HG02642 (cell line): ENCODE measurements around the gene PDPN.
A peak's percentile ranks its signal among the peaks of the same experiment; 100 is the strongest.

Experiments used
- ATAC-seq: cut with Tn5 transposase; IDR thresholded peaks from one replicate; pipeline ENCODE4 v1.9.1; 2021; ENCODE audit warnings: mild to moderate bottlenecking; ENCODE audit not compliant: unreplicated experiment, poor library complexity

The PDPN gene

GRCh38 chr1:13616234-13616633 is 32.6 kb downstream of the PDPN start:
- ATAC-seq, result no peak

DNA sequence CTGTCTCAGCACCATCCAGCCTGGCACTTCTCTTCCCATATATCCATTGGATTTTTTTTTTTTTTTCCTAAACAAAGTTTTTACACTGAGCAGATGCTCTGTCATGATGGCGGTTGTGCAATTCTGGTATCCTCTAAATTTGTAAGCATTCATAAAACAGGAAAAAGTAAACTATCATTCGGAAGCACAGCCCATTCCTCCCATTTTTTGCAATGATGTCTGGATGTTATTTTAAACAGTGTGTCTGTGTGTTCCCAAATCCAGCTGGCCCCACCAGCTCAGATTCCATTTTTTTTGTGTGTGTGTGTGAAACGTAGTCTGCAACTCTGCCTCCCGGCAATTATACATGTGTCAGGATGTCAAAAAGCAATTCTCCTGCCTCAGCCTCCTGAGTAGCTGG is 33.5 kb downstream of the PDPN start:
- ATAC-seq, result no peak

- ATAC-seq, result no peak
These were observed 34.1 kb downstream of the PDPN start for GRCh38 chr1:13617773-13618172.

DNA sequence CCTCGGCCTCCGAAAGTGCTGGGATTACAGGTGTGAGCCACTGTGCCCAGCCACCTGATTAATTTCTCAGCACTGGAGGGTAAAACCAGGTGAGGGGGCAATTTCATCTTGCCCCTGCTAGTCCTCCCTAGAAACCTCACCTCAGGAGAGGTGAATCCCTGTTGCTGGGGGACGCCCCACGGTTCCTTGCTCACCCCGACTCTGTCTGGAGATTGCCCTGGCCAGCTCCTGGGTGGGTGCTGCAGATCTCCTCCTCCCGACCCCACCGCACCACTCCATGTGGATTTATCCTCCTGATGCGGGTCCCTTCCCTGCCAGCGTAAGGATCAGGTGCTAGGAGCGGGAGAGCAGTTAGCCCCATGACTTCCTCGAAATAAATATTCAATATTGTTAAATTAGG is 34.9 kb downstream of the PDPN start:
- ATAC-seq, result no peak

- no peak for ATAC-seq
These were observed 36.3 kb downstream of the PDPN start for GRCh38 chr1:13619909-13620308.

- no peak for ATAC-seq
These were observed 37.2 kb downstream of the PDPN start for GRCh38 chr1:13620825-13621224.

- ATAC-seq, result no peak
These were observed 38.8 kb downstream of the PDPN start for GRCh38 chr1:13622446-13622845.

DNA sequence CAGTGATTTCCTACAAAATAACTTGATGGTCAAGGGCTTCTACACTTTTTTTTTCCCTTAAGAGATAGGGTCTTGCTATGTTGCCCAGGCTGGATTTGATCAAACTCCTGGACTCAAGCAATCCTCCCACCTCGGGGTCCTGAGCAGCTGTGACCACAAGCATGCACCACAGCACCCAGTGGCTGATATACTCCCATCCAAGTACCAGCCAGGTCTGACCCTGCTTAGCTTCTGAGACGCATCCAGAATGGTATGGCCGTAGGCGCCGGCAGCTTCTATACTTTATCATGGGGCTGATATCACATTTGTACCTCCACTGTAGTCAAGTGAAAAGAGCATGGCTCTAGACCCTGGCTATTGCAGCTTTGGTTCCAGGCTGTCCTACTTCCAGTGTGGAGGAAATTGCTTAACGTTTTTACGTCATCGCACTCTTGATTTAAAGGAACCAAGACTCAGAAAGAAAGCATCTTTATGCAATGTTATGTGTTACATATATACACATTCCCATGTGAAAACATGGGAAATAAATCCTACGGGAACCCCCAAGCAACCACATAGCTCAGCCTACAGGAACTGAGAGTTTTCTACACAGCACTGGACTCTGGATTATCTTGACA is 39.5 kb downstream of the PDPN start:
- no peak for ATAC-seq

GRCh38 chr1:13624526-13624925 is 40.9 kb downstream of the PDPN start:
- ATAC-seq, result no peak

- no peak for ATAC-seq
These were observed 43.5 kb downstream of the PDPN start for GRCh38 chr1:13627127-13627526.

- ATAC-seq, result no peak
These were observed 44.6 kb downstream of the PDPN start for GRCh38 chr1:13628218-13628617.

DNA sequence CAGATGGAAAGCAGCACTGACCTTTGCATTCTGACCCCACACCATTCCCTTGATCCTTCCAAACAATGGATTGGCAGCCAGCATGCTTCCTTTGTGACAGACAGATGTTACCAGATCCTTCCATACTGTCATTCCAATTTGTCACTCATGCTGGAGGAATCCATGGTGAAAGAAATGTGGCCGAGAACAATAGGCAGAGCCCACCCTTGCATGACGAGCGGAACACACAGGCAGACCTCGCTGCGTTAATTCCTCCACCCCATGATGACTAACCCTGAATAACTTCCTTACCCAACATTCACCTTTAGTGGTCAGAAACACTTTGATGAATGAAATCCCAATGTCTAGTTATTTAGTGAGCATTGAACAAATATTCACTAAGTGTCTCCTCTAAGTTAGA is 45.1 kb downstream of the PDPN start:
- ATAC-seq, result no peak

DNA sequence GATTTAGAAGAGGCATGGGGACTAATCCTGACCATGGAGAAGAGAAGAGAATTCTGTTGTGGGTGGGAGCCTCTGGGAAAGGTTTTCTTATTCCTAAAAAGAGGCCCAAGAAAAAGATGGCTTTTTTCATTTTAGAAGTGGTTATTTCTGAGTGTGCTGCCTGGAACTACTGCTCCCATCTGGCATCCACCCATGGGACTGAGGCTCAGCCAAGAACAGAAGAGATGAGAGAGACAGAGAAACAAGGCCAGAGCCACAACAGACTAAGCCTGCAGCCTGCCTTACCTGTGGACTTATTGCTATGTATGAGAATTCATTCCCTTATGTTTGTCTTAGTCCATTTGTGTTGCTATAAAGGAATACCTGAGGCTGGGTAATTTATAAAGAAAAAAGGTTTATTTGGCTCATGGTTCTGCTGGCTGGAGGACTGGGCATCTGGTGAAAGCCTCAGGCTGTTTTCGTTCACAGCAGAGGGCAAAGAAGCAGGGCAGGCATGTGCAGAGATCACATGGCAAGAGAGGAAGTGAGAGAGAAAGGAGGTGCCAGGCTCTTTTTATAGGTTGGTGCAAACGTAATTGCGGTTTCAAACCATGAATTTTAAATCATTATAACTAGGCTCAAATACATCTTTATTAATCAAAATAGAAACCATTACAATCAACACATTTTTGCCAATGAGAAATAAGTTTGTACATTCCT is 58.8 kb downstream of the PDPN start:
- ATAC-seq, result no peak

GRCh38 chr1:13643017-13643416 is 59.4 kb downstream of the PDPN start:
- ATAC-seq, result no peak

DNA sequence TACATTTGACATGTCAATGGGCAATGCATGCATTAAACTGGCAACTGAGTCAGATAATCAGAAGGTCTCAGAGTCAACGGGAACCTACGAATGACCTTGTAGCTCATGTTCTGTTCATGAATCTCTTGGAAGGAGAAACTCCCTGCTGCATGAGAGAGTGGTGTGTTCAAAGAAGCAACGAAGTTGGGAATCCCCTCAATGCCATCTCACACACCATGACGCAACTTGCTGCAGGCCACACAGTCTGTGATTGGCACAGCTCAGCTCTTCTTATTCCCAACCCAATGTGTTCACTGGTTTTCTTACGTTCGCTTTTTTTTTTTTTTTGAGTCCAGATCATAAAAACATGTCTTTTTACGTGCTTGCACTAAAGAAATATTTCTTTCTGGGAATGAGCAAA is 62.9 kb downstream of the PDPN start:
- no peak for ATAC-seq

DNA sequence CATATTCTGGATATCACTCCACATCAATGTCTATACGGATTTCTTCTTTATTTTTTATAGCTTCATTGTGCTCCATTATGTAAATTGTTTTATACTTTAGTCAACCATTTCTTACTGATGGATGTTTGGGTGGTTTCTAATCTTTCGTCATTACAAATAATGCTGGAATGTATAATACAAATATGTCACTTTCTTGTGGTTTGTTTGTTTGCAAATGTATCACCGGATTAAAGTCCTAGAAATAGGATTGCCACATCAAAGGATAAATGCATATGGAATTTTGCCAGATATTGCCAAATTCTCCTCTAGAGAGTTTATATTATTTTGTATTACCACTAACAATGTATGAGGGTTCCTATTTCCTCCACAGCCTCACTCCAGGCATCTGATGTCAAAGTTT is 67.6 kb downstream of the PDPN start:
- ATAC-seq, result no peak

DNA sequence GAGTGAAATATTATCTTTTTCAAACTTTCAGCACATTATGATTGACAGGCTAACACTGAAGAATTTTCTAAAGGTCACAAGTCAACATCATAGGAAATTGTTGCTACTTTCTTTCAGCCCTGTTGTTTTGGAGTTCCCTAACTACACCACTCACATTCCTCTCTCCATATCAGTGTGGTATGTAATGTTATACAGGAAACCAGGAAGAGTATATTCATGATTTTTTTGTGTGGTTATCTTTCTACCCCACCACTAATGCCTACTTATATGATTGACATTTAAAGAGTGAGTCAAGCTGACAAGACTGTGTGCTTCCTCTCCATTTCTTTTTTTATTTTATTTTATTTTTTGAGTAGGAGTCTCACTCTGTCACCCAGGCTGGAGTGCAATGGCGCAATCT is 68.6 kb downstream of the PDPN start:
- ATAC-seq, result no peak

DNA sequence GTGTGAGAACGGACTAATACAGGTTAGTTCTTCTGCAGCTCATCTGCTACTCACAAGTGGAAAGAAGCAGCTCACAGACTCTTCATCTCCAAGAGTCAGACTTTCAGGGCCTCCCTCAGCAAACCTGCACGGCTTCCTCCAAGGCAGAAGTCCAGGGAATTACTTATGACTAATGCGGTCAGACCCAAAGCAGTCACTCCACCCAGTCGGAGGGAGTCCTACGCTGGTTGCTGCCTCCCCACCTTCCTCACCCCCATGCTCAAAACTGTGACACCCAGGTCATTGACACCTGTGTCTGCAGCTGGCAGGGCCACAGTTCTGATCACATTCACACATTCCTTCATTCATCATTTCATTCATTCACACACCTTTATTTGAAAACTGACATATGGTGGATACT is 77.9 kb downstream of the PDPN start:
- no peak for ATAC-seq

DNA sequence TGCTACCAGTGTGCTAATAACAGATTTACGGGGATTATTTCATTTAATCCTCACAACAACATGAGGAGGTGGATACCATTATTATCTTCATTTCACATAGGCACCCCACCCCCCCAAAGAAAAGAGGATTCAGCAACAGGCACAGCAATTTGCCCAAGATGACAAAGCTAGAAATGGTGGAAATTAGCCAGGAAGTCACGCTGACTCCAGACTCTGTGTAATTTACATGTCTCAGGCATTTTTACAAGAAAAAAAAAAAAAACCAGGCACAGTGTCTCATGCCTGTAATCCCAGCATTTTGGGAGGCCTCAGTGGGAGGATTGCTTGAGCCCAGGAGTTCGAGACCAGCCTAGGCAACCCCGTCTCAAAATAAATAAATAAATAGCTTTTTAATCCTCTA is 78.9 kb downstream of the PDPN start:
- no peak for ATAC-seq

GRCh38 chr1:13663969-13664368 is 80.3 kb downstream of the PDPN start:
- ATAC-seq, result no peak

DNA sequence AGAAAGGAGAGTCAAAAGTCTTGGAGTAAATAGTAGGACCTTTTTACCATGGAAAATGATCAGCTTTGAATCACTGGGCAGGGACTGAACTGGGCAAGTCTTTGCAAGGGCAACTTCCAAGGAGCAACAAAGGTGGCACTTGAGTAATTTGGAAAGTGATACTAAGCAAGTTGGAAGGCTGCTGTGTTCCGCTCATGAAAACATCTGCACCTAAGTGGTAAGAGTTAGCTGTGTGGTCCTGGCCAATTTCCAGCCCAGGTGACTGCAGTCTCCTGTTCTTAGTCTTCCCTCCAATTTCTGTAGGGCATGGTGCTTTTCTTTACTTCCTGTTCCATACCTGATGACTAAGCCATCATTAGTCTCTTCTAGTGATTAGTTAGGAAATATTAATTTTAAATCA is 80.8 kb downstream of the PDPN start:
- peak; percentile 56 for ATAC-seq

- ATAC-seq, result no peak
These were observed 82.7 kb downstream of the PDPN start for GRCh38 chr1:13666317-13666716.
